ENCODE measurements around the gene FKBP5. TPM values are rescaled to one million over a fixed set of nuclear protein-coding genes. Genes with fewer than 3 reads are reported as not detected.
A peak's percentile ranks its signal among the peaks of the same experiment; 100 is the strongest.

The FKBP5 gene
- total RNA-seq, 1 donor from 2014 or later, result 128 TPM

DNA sequence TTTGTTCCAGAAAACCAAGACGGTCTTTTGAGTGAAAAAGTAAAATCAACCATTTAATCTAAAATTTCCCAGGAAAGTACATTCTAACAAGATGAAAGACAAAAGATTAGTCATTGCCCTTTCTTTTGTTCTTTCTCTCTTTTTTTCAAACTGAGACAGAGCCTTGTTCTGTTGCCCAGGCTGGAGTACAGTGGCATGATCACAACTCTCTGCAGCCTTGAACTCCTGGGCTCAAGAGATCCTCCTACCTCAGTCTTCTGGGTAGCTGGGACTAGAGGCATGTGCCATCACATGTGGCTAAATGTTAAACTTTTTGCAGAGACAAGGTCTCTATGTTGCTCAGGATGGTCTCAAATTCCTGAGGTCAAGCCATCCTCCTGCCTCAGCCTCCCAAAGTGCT lies 75.0 kb downstream of the FKBP5 start:
- H3K27me3 ChIP-seq (ENCODE audit: low read depth), result no peaks in the 10 kb centered on the region
- H3K9me3 ChIP-seq, result no peaks in the 10 kb centered on the region
- H3K27ac ChIP-seq, result no peak overlapping the region
- DNase-seq (no peak), ATAC-seq (no peak)
- intact Hi-C loops (cut with DNase I), result no loop called here
- no peak overlapping the region for H3K4me3 ChIP-seq
- TF ChIP-seq, protein P1, sequence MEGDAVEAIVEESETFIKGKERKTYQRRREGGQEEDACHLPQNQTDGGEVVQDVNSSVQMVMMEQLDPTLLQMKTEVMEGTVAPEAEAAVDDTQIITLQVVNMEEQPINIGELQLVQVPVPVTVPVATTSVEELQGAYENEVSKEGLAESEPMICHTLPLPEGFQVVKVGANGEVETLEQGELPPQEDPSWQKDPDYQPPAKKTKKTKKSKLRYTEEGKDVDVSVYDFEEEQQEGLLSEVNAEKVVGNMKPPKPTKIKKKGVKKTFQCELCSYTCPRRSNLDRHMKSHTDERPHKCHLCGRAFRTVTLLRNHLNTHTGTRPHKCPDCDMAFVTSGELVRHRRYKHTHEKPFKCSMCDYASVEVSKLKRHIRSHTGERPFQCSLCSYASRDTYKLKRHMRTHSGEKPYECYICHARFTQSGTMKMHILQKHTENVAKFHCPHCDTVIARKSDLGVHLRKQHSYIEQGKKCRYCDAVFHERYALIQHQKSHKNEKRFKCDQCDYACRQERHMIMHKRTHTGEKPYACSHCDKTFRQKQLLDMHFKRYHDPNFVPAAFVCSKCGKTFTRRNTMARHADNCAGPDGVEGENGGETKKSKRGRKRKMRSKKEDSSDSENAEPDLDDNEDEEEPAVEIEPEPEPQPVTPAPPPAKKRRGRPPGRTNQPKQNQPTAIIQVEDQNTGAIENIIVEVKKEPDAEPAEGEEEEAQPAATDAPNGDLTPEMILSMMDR (IDR thresholded peaks at IDR 0.05), result no peak
- peaks cover 93% of the 10 kb centered on the region for H3K36me3 ChIP-seq
- peaks cover 10% of the 10 kb centered on the region for H3K4me1 ChIP-seq

DNA sequence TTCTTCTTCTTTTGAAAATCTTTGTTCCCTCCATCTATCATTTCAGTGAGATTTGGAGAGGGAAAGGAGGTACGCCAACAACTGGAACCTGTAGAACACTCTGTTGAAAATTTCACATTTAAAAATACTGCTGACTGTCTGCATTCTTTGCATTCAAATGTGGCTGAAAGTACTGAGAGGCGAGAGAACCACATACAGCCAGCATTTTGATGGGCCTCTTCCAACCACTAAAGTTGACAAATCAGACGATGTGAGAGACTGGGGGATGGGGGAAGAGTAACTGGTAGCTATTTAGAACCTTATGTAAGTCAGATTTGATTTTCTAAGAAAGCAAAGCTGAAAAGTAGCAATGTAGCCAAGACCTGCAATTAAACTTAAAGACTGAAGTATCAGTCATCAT lies 77.5 kb downstream of the FKBP5 start:
- Histone ChIP-seq H3K27ac (no peak overlapping the region), H3K9me3 (no peaks in the 10 kb centered on the region), H3K27me3 (ENCODE audit: low read depth) (no peaks in the 10 kb centered on the region), H3K4me3 (no peak overlapping the region), H3K36me3 (peaks cover 90% of the 10 kb centered on the region), H3K4me1 (peaks cover 4% of the 10 kb centered on the region)
- no peak for DNase-seq
- TF ChIP-seq, protein P1 (IDR thresholded peaks at IDR 0.05), result no peak
- ATAC-seq, result peak in 1 of 2 donors; percentile 33
- intact Hi-C loops (cut with DNase I), result no loop called here

DNA sequence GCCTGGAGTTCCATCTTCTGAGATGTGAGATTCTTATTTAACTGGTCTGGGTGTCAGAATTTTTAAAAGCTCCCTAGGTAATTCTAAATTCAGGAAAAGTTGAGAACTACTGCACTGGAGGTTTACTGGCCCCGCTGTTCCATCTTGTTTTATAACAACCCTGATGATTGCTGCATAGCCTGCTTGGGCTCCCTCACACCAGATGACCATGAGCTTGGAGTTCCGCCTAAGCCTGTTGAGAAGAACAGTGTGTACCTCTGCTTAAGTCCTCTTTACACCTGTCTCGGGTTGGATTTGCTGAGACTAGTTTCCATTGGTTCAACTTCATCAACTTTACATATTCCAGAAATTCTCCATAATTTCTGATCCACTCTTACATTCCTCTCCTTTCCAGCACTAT lies 77.9 kb downstream of the FKBP5 start:
- no peaks in the 10 kb centered on the region for H3K27me3 ChIP-seq (ENCODE audit: low read depth)
- peaks cover 1% of the 10 kb centered on the region for H3K4me1 ChIP-seq
- H3K36me3 ChIP-seq, result peaks cover 87% of the 10 kb centered on the region
- intact Hi-C loops (cut with DNase I), result no loop called here
- ATAC-seq, result peak; percentile 19 to 34
- H3K9me3 ChIP-seq, result no peaks in the 10 kb centered on the region
- H3K4me3 ChIP-seq, result no peak overlapping the region
- no peak for DNase-seq
- no peak overlapping the region for H3K27ac ChIP-seq
- TF ChIP-seq, protein P1 (IDR thresholded peaks at IDR 0.05), result no peak

DNA sequence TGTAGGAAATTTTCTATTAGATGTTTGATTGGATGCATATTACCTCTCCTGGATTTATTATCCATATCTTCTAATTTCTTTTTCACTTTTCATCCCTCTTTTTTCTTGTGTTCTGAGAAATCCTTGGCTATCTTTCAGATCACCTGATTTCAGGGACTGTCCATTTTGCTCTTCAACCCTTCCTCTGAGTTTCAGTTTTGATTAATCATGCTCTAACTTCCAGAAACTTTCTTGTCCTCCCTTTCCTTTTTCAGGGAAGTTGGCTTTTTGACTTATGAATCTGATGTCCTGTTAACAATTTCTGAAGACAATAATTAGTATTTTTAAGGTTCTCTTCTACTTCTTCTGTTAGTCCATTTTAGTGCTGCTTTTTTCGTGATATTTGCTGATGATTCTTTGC lies 79.1 kb downstream of the FKBP5 start:
- no peaks in the 10 kb centered on the region for H3K27me3 ChIP-seq (ENCODE audit: low read depth)
- H3K4me1 ChIP-seq, result no peaks in the 10 kb centered on the region
- DNase-seq (no peak), ATAC-seq (no peak)
- no peak overlapping the region for H3K27ac ChIP-seq
- intact Hi-C loops (cut with DNase I), result no loop called here
- no peak overlapping the region for H3K4me3 ChIP-seq
- H3K9me3 ChIP-seq, result no peaks in the 10 kb centered on the region
- H3K36me3 ChIP-seq, result peaks cover 81% of the 10 kb centered on the region
- TF ChIP-seq, protein P1 (IDR thresholded peaks at IDR 0.05), result no peak

GRCh38 chr6:35607517-35608233 lies 81.0 kb downstream of the FKBP5 start:
- ATAC-seq, result no peak
- Histone ChIP-seq H3K9me3 (no peaks in the 10 kb centered on the region), H3K27ac (no peak overlapping the region), H3K36me3 (peaks cover 62% of the 10 kb centered on the region), H3K4me3 (no peak overlapping the region), H3K27me3 (ENCODE audit: low read depth) (no peaks in the 10 kb centered on the region), H3K4me1 (peaks cover 15% of the 10 kb centered on the region)
- TF ChIP-seq, protein P1 (IDR thresholded peaks at IDR 0.05), result no peak
- no peak for DNase-seq
- intact Hi-C loops (cut with DNase I), result no loop called here

Data from lower lobe of right lung (tissue), 2 donors.